Upper lobe of left lung (tissue), 4 donors: ENCODE data around the gene ACTR2.

Experiments used
- CTCF ChIP-seq, 6 experiments: fragments of 450-650 bp in 4 of 6; fragments of 200-600 bp in 2 of 6; sonication (generic) in 2 of 6; IDR thresholded peaks; one replicate each; pipeline ENCODE4 v1.5.1; 2016 to 2019; ENCODE audit warnings: antibody characterized with exemption in 6 of 6
- POLR2A ChIP-seq, 4 donors: fragments of 450-650 bp; IDR thresholded peaks; one replicate each; pipeline ENCODE4 v1.5.1; 2016 to 2017; ENCODE audit warnings: antibody characterized with exemption in 4 of 4, mild to moderate bottlenecking in 2 of 4
- POLR2AphosphoS5 ChIP-seq, 2 donors: sonication (generic); formaldehyde crosslinking; IDR thresholded peaks; one replicate each; pipeline ENCODE4 v1.5.1; 2017; ENCODE audit warnings: antibody characterized with exemption in 2 of 2

GRCh38 chr2:65292106-65292400 is 64.4 kb downstream of the ACTR2 start:
- TF ChIP-seq CTCF (IDR thresholded peaks at IDR 0.05): no peak
- no peak for TF ChIP-seq POLR2AphosphoS5 (IDR thresholded peaks at IDR 0.05)
- no peak for TF ChIP-seq POLR2A (IDR thresholded peaks at IDR 0.05)
